G401 (cell line): Measurements from ENCODE around the gene CFAP100. TPM values are rescaled to one million over a fixed set of nuclear protein-coding genes. Genes with fewer than 3 reads are reported as not detected.

ENCODE experiments used
- DNase-seq: peaks from one replicate; pipeline ENCODE4 v3.0.0-alpha.2; 2015; ENCODE audit warnings: low spot score
- in situ Hi-C: cut with HindIII; loops from 2 replicates; pipeline ENCODE4 v1.10.0; 2016; ENCODE audit warnings: low sequenced_read_pairs, mixed read lengths
- total RNA-seq: library from RNA; depleted of rRNA; stranded (reverse); fragments of >200 nt; shearing (Covaris generic); gene quantifications from 2 replicates; pipeline ENCODE4 v1.2.3, GENCODE V29; 2014; rRNA removed

The CFAP100 gene
- total RNA-seq, result not detected in 2 replicates

DNA sequence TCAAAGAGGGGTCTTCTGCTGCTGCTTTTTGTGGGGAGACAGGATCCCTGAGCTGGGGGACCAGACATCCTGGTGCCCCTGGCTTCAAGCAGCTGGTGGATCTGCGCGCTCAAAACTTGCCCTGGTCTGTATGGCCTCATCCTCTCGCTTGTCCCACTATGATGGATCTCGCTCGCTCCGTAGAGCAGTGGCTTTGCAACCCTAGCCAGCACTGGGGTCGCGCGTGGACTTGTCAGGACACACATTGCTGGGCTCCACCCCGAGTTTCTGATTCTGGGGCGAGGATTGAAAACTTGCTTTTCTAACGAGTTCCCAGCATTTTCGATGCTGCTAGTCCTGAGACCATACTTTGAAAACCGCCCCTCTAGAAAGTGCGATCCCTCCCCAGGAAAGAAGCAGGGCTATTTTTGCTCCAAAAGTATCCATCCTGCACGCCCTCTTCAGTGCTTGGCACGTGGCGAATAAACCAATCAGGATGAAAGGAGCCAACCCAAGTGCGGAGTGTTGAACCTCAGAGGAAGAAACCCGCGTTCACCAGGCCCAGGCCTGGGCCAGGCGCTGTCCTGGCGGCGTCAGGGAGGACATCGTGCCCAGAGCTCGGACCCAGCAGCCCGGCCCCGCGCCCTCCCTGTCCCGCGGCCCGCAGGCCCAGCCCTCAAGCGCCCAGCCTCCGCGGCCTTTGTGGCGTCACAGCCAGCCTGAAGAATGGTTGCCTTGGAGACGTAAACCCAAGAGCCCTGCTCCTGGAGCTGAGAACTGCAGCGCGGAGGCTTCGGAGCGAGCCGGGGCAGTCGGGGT is at the start of gene CFAP100:
Gene CFAP100, plus strand, starts transcription at position 731 of the 798 bp plus-strand sequence. CDS start 1,092 bp downstream, outside the sequence.
- in situ Hi-C loops, result loop anchor here (25.0 kb wide), 1 partner anchor 132 kb away; no protein-coding TSS in a partner anchor
- peak; percentile 31 for DNase-seq

- in situ Hi-C loops, result no loop called here
- DNase-seq, result no peak
Measured at GRCh38 chr3:126345231-126345630, 49.5 kb upstream of the CFAP100 start.

- in situ Hi-C loops, result no loop called here
- no peak for DNase-seq
Measured at GRCh38 chr3:126345641-126346460, 48.9 kb upstream of the CFAP100 start.

DNA sequence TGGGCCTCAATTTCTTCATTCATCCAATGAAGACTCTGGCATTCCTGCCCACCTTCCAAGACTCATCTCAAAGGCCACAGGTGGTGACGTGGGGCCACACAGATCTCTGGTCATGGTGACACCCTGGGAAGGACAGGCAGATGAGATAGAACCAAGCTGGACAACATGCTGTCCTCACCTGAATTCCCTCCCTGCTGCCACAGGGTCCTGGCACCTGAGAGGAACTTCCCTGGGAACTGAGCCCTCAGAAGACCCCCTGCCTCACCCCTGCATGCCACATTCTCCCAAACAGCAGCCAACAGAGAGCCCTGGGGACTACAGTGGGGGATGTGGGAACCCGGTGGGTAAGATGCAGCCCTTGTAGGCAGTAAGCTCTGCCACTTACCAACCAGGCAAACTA is 48.2 kb upstream of the CFAP100 start:
- no peak for DNase-seq
- in situ Hi-C loops, result no loop called here

DNA sequence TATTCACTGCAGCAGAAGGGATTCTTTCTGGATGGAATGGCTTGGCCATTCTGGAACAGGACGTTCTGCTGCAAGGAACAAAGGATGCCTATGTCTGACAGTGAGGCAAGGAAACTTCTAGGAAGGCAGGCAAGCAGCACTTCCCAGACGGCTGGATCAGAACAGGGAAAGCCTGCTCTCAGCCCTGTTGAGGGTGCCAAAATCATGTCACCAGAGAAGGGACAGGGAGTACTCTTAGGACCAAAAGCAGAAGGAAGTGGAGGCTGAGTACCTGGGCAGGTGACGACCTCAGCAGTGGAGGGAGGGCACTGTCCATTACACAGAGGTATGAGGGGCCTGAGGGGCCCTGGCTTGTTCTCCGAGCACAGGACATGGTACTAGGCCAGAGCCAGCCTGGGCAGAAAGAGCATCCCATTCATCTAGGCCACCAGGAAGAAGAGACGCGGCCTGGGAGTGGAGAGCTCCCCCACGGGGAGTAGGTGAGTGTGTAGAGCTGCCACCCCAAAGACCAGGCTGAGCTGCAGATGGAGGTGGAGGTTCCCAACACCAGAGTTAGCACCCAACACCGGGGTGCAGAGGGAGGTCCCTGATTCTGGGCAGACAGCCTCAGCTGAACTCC is 47.1 kb upstream of the CFAP100 start:
- no peak for DNase-seq
- in situ Hi-C loops, result no loop called here

DNA sequence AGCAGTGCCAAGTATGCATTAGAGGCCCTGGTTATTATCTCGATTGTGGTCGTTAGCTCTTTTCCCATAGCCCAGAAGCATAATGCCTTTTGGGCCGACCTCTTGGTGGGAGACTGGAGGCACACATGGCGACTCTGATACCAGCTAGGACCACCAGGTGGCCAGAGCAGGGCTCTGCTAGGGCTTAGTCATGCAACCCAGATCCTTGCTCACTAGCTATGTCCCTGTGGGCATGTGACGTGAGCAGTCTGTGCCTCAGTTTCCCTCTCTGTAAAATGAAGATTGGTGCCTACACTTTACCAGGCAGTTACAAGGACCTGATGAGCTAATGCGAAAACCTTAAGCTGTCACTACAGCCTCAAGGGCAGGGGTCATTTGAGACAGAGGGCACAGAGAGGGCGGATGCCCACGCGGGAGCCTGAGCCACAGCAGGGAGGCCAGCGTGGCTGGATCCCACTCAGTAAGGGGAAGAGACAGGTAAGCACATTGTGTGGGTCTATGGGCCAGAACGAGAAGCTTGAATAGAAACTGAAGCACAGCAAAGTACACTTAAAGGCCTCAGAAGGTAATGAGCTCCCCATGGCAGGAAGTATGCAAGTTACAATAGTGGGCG is 46.3 kb upstream of the CFAP100 start:
- no peak for DNase-seq
- in situ Hi-C loops, result no loop called here

GRCh38 chr3:126349071-126349470 is 45.6 kb upstream of the CFAP100 start:
- in situ Hi-C loops, result no loop called here
- DNase-seq, result no peak

GRCh38 chr3:126349611-126350501 is 44.9 kb upstream of the CFAP100 start:
- in situ Hi-C loops, result no loop called here
- no peak for DNase-seq

DNA sequence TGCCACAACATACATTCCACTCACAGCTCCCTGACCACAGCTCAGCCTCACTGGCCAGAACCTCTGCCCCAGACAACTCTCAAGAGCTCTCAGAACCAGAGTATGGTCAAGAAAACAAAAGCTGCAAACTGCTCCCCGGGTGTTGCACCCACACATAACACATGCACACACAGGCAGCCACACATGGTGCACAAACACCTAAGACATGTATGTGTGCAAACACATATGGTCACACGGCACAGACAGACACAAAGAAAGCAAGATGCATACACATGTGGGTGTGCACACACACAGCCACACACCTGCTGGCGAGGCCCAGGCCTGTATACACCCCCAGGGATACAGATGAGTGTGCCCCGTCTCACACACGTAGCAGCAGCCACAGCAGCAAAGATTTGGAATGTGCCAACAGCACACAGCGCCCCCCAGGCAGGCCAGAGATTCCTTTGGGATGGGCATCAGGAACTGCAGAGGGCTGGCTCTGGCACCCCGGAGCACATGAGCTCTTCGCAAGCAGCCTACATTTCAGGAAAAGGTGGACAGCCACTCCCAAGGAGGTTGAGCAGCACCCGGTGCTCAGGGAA is 44.1 kb upstream of the CFAP100 start:
- no peak for DNase-seq
- in situ Hi-C loops, result no loop called here

DNA sequence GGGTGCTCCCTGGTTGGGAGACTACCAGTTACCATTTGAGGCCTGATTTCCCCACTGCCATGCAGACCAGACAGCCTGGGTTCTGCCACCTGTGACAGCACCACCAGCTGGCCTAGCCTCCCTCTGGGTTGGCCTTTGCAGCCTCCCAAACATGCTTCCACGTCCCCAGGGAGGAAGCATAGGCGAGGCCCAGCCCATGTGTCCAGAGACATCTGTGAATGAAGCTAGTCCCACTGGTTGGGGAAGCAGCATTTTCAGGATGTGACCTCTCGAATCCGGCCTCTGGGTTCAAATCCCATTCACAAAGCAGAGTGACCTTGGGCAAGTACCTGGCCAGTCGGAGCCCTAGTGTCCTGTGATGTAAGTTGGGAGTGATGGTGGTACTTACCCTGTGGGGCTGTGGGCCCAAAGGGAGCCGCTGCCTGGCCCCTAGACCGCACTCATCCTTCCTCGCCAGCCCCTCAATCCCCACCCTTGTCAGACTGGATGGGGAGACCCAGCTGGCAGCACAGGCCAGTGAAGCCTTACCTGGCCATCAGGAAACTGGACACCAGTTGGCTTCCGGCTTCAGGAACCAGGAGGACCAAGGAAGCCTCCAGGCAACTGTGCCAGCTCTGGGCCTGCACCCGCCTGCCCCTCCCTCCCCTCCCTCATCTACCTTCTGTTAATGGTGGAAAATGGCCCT is 43.5 kb upstream of the CFAP100 start:
- in situ Hi-C loops, result no loop called here
- no peak for DNase-seq

- in situ Hi-C loops, result no loop called here
- no peak for DNase-seq
Measured at GRCh38 chr3:126351771-126352475, 42.8 kb upstream of the CFAP100 start.

DNA sequence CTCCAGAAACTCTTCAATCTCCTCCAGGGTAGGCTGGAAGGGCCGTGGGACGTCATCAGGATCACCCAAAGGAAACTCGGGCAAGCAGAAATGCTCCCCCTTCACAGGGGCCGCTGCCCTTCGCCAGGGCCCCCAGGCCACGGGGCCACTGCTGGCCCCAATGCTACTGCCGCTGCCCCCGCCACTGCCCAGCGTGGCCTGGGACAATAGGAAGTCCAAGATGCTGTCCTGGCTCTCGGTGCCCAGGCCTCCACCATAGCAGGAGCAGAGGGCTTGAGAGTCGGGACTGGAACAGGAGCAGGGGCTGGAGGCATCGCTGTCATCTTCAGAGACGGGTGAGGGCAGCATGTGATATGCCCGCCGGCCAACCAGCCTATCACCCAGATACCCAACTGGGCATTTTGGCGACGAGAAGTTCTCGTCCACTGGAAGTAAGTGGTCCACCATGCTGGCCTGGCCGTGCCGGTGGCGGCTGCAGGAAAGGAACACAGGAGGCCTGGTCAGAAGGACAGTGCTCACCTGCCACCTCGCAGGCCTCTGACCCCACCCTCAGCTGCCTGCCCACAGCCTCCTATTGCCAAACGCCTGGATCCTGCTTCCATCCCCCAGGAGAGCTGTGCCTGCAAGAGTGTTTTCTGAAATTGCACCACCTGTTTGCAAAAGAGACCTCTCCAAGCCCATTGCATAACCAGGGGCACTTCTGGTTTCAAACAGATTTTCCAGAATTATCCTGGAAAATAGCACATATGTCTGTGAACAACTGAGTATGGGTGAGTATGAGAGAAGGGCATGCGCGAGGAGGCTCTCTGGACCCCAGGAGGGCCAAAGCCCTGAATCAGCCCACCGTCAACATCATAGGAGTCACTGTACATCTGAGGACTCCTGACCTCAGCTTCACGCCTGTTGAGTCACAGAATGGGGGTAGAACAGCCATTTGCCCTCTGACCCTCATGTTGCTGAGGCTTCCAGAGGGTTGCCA is 41.9 kb upstream of the CFAP100 start:
- no peak for DNase-seq
- in situ Hi-C loops, result no loop called here

DNA sequence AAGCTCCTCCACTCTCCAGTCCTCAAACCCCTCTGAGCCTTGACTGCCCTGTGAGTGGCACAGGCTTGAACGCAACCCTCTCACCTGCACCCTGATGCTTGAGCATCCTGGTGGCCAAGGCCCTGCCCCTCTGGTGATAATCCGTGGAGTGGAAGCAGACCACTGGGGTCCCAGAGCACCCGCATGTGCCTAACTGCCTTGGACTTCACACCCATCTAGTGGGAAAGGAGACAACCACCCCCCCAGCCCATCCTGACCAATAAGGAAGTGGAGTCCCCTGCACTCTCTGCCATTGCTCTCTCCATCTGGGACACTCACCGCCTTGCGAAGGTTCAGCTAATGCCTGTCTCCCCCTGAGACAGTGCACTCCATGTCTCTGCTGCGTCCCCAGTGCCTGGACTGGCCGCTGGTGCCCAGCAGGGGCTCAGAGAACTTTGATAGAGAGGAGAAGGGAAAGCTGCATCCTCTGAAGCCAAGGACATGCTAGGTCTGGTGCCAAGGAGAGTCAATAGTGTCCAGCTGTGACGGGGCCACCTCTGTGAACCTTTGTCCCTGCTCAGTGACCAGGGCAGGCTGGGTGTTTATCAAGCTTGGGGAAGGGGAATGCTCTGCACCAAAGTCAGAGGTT is 40.9 kb upstream of the CFAP100 start:
- in situ Hi-C loops, result no loop called here
- DNase-seq, result no peak

- DNase-seq, result no peak
- in situ Hi-C loops, result no loop called here
Measured at GRCh38 chr3:126354776-126355175, 39.9 kb upstream of the CFAP100 start.

GRCh38 chr3:126355251-126355650 is 39.5 kb upstream of the CFAP100 start:
- in situ Hi-C loops, result no loop called here
- no peak for DNase-seq
